K562 (cell line): ENCODE results near the gene HTR6. TPM values are rescaled to one million over a fixed set of nuclear protein-coding genes. Genes with fewer than 3 reads are reported as not detected.
"Not testable (repeated sequence)": the region's sequence is repeated elsewhere in the genome, so short reads cannot be mapped to it uniquely, and the experiment has no call there.

ENCODE experiments used
- ATAC-seq: fragments of 200-7000 bp; cut with Tn5 transposase; 3 replicates; pipeline ENCODE4 v1.9.1; 2020; ENCODE audit warnings: moderate library complexity
- BruUV-seq: library from RNA; stranded (reverse); fragments of 400-500 nt; replicated peaks from 2 replicates; lab custom pipeline; 2021; lab: Mats Ljungman, UMichigan
- CTCF ChIA-PET: fragments of 300-600 bp; formaldehyde crosslinking; extraction: SDS; loops from one replicate; lab custom pipeline; 2021; ENCODE audit warnings: low intra/inter-chr PET ratio; lab: Yijun Ruan, JAX
- POLR2A ChIA-PET: fragments of 300-600, 350-650 bp; sonication (Branson Sonifier 250); formaldehyde crosslinking; extraction: SDS; loops from one replicate; lab custom pipeline; 2021; ENCODE audit warnings: antibody characterized with exemption, inconsistent platforms; lab: Yijun Ruan, JAX
- DNase-seq, 4 experiments: peaks; one replicate each; pipeline versions ENCODE4 v3.0.0 to v3.0.0-alpha.2; 2011 to 2018; ENCODE audit warnings: low spot score in 3 of 4, mixed read lengths in 3 of 4; ENCODE audit errors: extremely low read depth in 1 of 4
- FAIRE-seq: peaks from 2 replicates; lab custom pipeline; 2011; peaks lifted over from hg19 to GRCh38; lab: Jason Lieb, UNC
- H2AFZ ChIP-seq: 2 replicates; pipeline ENCODE4 v1.6.0; 2011; ENCODE audit warnings: low read depth, low read length, control low read depth, inconsistent platforms
- H3K27ac ChIP-seq: fragments of 200-600 bp; 3 replicates; pipeline ENCODE4 v1.8.0; 2011; ENCODE audit warnings: low read depth, mild to moderate bottlenecking, control low read depth, inconsistent platforms, low read length, moderate library complexity, mixed read lengths; ENCODE audit errors: extremely low read depth
- H3K27me3 ChIP-seq, 2 experiments: fragments of 300-600 bp in 1 of 2; 2 replicates in 1 of 2; 3 replicates in 1 of 2; pipeline versions ENCODE4 v1.6.0 to v1.8.0; 2011; ENCODE audit warnings: inconsistent platforms in 2 of 2, low read length in 2 of 2, mild to moderate bottlenecking in 1 of 2, mixed read lengths in 1 of 2, moderate library complexity in 1 of 2; ENCODE audit not compliant: control insufficient read depth in 2 of 2, insufficient read depth in 2 of 2
- H3K36me3 ChIP-seq: fragments of 300-600 bp; 3 replicates; pipeline ENCODE4 v1.8.0; 2011; ENCODE audit warnings: mild to moderate bottlenecking, low read length, inconsistent platforms; ENCODE audit not compliant: control insufficient read depth, insufficient read depth
- H3K4me1 ChIP-seq, 2 experiments: fragments of 200-600 bp in 1 of 2; replicated peaks in 1 of 2; 2 replicates in 1 of 2; 3 replicates in 1 of 2; pipeline versions ENCODE4 v1.5.1 to v1.8.0; 2011; ENCODE audit warnings: inconsistent platforms in 2 of 2, low read length in 2 of 2, mild to moderate bottlenecking in 1 of 2, mixed read lengths in 1 of 2, moderate library complexity in 1 of 2; ENCODE audit not compliant: control insufficient read depth in 2 of 2, insufficient read depth in 2 of 2
- H3K4me2 ChIP-seq: 2 replicates; pipeline ENCODE4 v1.6.1; 2011; ENCODE audit warnings: low read length, control low read depth, inconsistent platforms, mixed read lengths; ENCODE audit not compliant: insufficient read depth
- H3K4me3 ChIP-seq: fragments of 200-600 bp; sonication (generic), shearing (Covaris generic); 2 replicates; pipeline ENCODE4 v1.5.1; 2016; ENCODE audit warnings: control low read depth, inconsistent platforms
- H3K79me2 ChIP-seq: fragments of 200-600 bp; 3 replicates; pipeline ENCODE4 v1.8.0; 2011; ENCODE audit warnings: low read length, inconsistent platforms; ENCODE audit not compliant: control insufficient read depth, insufficient read depth
- H3K9ac ChIP-seq, 2 experiments: 2 replicates each; pipeline versions ENCODE4 v1.6.0 to v1.6.1; 2011; ENCODE audit warnings: low read depth in 2 of 2, low read length in 2 of 2, control low read depth in 1 of 2, inconsistent platforms in 1 of 2, mild to moderate bottlenecking in 1 of 2, mixed read lengths in 1 of 2; ENCODE audit not compliant: insufficient read depth in 1 of 2
- H3K9me1 ChIP-seq: one replicate; pipeline ENCODE4 v1.6.0; 2011; ENCODE audit warnings: inconsistent platforms, mild to moderate bottlenecking, low read length, moderate library complexity; ENCODE audit not compliant: control insufficient read depth, insufficient read depth
- H3K9me3 ChIP-seq: replicated peaks from 2 replicates; pipeline ENCODE4 v1.5.1; 2011; ENCODE audit warnings: low read depth, low read length, inconsistent platforms; ENCODE audit not compliant: control insufficient read depth, insufficient read depth
- H4K20me1 ChIP-seq: replicated peaks from 2 replicates; pipeline ENCODE4 v1.6.1; 2011; ENCODE audit warnings: low read length, inconsistent platforms, mixed read lengths; ENCODE audit not compliant: control insufficient read depth, insufficient read depth
- ELF4 ChIP-seq: fragments of 450-650 bp; formaldehyde crosslinking; IDR thresholded peaks from 2 replicates; pipeline ENCODE4 v1.4.0; 2022; ENCODE audit warnings: missing genetic modification characterization
- KLF16 ChIP-seq: IDR thresholded peaks from 2 replicates; pipeline ENCODE4 v1.6.1; 2016; ENCODE audit warnings: antibody characterized with exemption
- PKNOX1 ChIP-seq: fragments of 450-650 bp; IDR thresholded peaks from 2 replicates; pipeline ENCODE4 v1.6.1; 2016
- REST ChIP-seq, 2 experiments: fragments of 450-650 bp; formaldehyde crosslinking in 1 of 2; IDR thresholded peaks; 2 replicates each; pipeline versions ENCODE4 v1.4.0 to v1.6.1; 2014 to 2020; ENCODE audit warnings: mild to moderate bottlenecking in 2 of 2, borderline replicate concordance in 1 of 2, low read depth in 1 of 2
- SUPT5H ChIP-seq: fragments of 450-650 bp; IDR thresholded peaks from 2 replicates; pipeline ENCODE4 v1.6.1; 2016
- WGBS: fragments of 100-300 bp; shearing (Covaris generic); methylation state at CpG from one replicate; pipeline ENCODE4 v1.1.6; 2016; ENCODE audit warnings: low coverage, mixed read lengths; ENCODE audit not compliant: insufficient coverage; ENCODE audit errors: missing lambda C conversion rate; 5-methylcytosine and 5-hydroxymethylcytosine counted together
- in situ Hi-C: fragments of 300-500 bp; cut with MboI; formaldehyde crosslinking; loops from 4 replicates; pipeline ENCODE4 v1.15.0; 2018; ENCODE audit warnings: inconsistent platforms, mixed read lengths
- intact Hi-C: fragments of 100-400 bp; cut with micrococcal nuclease; formaldehyde crosslinking; loops from 2 replicates; pipeline ENCODE4 v1.14.2; 2022
- polyA plus RNA-seq, 8 experiments: library from polyadenylated mRNA; depleted of rRNA in 4 of 8; stranded (reverse) in 5 of 8; unstranded in 3 of 8; fragments of >200 nt; fragmentation: Nextera tagmentation in 2 of 8; fragmentation: Illumina TruSeq in 1 of 8; extraction: Ambion mirVana in 2 of 8; extraction: Trizol in 1 of 8; gene quantifications; 2 replicates each; pipeline versions ENCODE4 v1.2.1 to v1.2.3, GENCODE V29; 2011 to 2014; ENCODE audit warnings: inconsistent platforms in 1 of 8, missing spikeins in 1 of 8
- total RNA-seq, 7 experiments: library from RNA; depleted of rRNA in 6 of 7; stranded (reverse); fragments of >200 nt in 6 of 7; fragmentation: Illumina TruSeq in 2 of 7; extraction: Trizol in 2 of 7; gene quantifications; 2 replicates each; pipeline versions ENCODE4 v1.2.1 to v1.2.3, GENCODE V29; 2011 to 2021; ENCODE audit warnings: low replicate concordance in 1 of 7

Gene HTR6
- total and polyA plus RNA-seq, 9 of the 15 experiments (the other 6 are each of a cell fraction or from before 2014, with no cell fraction given): not detected

- BruUV-seq, FAIRE-seq: not testable (repeated sequence)
Observed at GRCh38 chr1:19630192-19630591, 34.5 kb upstream of the HTR6 start.

GRCh38 chr1:19630720-19631395 is 33.8 kb upstream of the HTR6 start:
- no peak overlapping the region for H3K9ac ChIP-seq
- CTCF ChIA-PET: no interaction called here
- H3K27ac ChIP-seq: no peak overlapping the region
- TF ChIP-seq REST (IDR thresholded peaks at IDR 0.05; ENCODE audit: borderline replicate concordance) (peak; percentile 90), REST (CRISPR knock-in tag; IDR thresholded peaks at IDR 0.05; ENCODE audit: low read depth) (no peak), KLF16 (peak; percentile 52; the same call in 1 of the 2 replicates), ELF4 (CRISPR knock-in tag) (no peak), PKNOX1 (peak; percentile 82)
- no peaks in the 10 kb centered on the region for H4K20me1 ChIP-seq
- no TSS peak for BruUV-seq
- WGBS: 39% methylated on average over 6 of the region's 6 CpGs
- in situ Hi-C loops: no loop called here
- no peak for ATAC-seq
- FAIRE-seq: no peak
- no peak for DNase-seq
- H3K27me3 ChIP-seq: no peaks in the 10 kb centered on the region
- H3K4me1 ChIP-seq: no peaks in the 10 kb centered on the region
- H3K9me1 ChIP-seq: no peaks in the 10 kb centered on the region
- no peaks in the 10 kb centered on the region for H3K9me3 ChIP-seq
- intact Hi-C loops: no loop called here
- POLR2A ChIA-PET: interaction anchor here (0.6 to 2.9 kb wide), 8 partner anchors 9 to 201 kb away, joined by 3 to 18 read pairs (median 3); no protein-coding TSS in a partner anchor
- H3K79me2 ChIP-seq: no peaks in the 10 kb centered on the region
- peaks cover 35% of the 10 kb centered on the region for H3K36me3 ChIP-seq
- no peak overlapping the region for H3K4me3 ChIP-seq
- H3K4me2 ChIP-seq: no peak overlapping the region
- H2AFZ ChIP-seq: no peak overlapping the region

More at GRCh38 chr1:19630192-19630591, 34.5 kb upstream of the HTR6 start:
- H4K20me1 ChIP-seq, DNase-seq, H3K27me3 ChIP-seq, H3K4me3 ChIP-seq, H3K79me2 ChIP-seq, H3K9me3 ChIP-seq: not testable (repeated sequence)
- POLR2A ChIA-PET: interaction anchor here (0.6 to 2.9 kb wide), 7 partner anchors 10 to 747 kb away, joined by 3 to 18 read pairs (median 3); no protein-coding TSS in a partner anchor
- TF ChIP-seq SUPT5H: 0 out of 2 replicates have a peak, but pooled peaks have one; percentile 23
- TF ChIP-seq, all 486 proteins: peak for 1; not testable (repeated sequence) for 485
- H3K9me1 ChIP-seq, H3K4me1 ChIP-seq, in situ Hi-C loops, H3K27ac ChIP-seq, ATAC-seq, CTCF ChIA-PET, intact Hi-C loops, H3K4me2 ChIP-seq, H3K9ac ChIP-seq, H2AFZ ChIP-seq: not testable (repeated sequence)
- H3K36me3 ChIP-seq: peaks cover 41% of the 10 kb centered on the region
- 90% methylated on average over 1 of the region's 1 CpG for WGBS
